H1 (cell line): ENCODE measurements around the gene GFY.

Experiments used
- BCL11A ChIP-seq, 2 experiments: IDR thresholded peaks; one replicate each; pipeline ENCODE4 v1.6.1; 2011; ENCODE audit warnings: low read depth in 2 of 2, low read length in 2 of 2, mild to moderate bottlenecking in 2 of 2
- POLR2A ChIP-seq, 2 experiments: IDR thresholded peaks; 1 replicate in 1 of 2; 2 replicates in 1 of 2; pipeline ENCODE4 v1.6.1; 2011; ENCODE audit warnings: low read depth in 2 of 2, low read length in 2 of 2, mild to moderate bottlenecking in 2 of 2; ENCODE audit errors: control extremely low read depth in 1 of 2
- POLR2AphosphoS5 ChIP-seq: IDR thresholded peaks from 2 replicates; pipeline ENCODE4 v1.6.1; 2011; ENCODE audit warnings: low read depth, low read length
- RFX5 ChIP-seq: IDR thresholded peaks from 2 replicates; pipeline ENCODE4 v1.6.1; 2011; ENCODE audit warnings: low read depth, low read length, improper control_type of control experiment, borderline replicate concordance
- RNF2 ChIP-seq: fragments of 200-900, 300-1000 bp; sonication (generic); IDR thresholded peaks from 2 replicates; pipeline ENCODE4 v1.7.1; 2016; ENCODE audit warnings: borderline replicate concordance, low read depth, mild to moderate bottlenecking, antibody characterized with exemption, low read length; ENCODE audit not compliant: poor library complexity, severe bottlenecking; ENCODE audit errors: missing control alignments
- SAP30 ChIP-seq: fragments of 300-600 bp; sonication (generic); IDR thresholded peaks from 2 replicates; pipeline ENCODE4 v1.7.1; 2012; ENCODE audit warnings: low read length, moderate library complexity, mild to moderate bottlenecking, inconsistent platforms; ENCODE audit not compliant: insufficient read depth, insufficient replicate concordance
- SP1 ChIP-seq: IDR thresholded peaks from 2 replicates; pipeline ENCODE4 v1.6.1; 2011; ENCODE audit warnings: low read depth, low read length
- TF ChIP-seq, protein P1 (sequence below), 3 experiments: IDR thresholded peaks; 1 replicate in 2 of 3; 2 replicates in 1 of 3; pipeline versions ENCODE4 v1.5.1 to v1.6.1; 2011; ENCODE audit warnings: low read length in 3 of 3, mild to moderate bottlenecking in 3 of 3, inconsistent platforms in 2 of 3, low read depth in 1 of 3, moderate library complexity in 1 of 3; ENCODE audit not compliant: insufficient read depth in 1 of 3; ENCODE audit errors: control extremely low read depth in 1 of 3

DNA sequence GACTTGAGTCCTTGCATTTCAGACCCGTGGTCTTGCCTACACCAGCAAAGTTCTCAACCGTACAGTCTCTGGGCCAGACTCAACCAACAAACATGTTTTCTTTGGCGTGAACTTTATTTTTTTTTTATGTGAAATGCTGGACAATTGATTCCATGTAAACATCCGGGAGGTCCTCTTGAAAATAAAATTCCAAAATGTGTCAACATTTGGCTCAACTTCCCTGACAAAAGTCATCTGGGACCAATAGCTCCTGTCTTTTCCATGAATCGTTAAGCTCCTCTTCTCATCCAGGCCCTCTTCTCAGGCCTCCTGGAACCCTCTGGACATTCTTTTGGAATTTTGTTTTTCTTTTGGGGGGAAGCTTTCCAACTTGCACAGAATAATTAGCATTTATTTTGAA is 30.6 kb downstream of the GFY start:
- TF ChIP-seq POLR2A (IDR thresholded peaks at IDR 0.05; ENCODE audit: control extremely low read depth in 1 of 2, low read depth in 2 of 2, low read length in 2 of 2) (0 out of 3 replicates have a peak, but pooled peaks of 1 of the 2 experiments have one; percentile 10), RFX5 (no peak), BCL11A (IDR thresholded peaks at IDR 0.05; ENCODE audit: low read depth in 2 of 2, low read length in 2 of 2) (no peak), SAP30 (no peak), RNF2 (no peak), SP1 (no peak), POLR2AphosphoS5 (no peak)
- TF ChIP-seq, protein P1, sequence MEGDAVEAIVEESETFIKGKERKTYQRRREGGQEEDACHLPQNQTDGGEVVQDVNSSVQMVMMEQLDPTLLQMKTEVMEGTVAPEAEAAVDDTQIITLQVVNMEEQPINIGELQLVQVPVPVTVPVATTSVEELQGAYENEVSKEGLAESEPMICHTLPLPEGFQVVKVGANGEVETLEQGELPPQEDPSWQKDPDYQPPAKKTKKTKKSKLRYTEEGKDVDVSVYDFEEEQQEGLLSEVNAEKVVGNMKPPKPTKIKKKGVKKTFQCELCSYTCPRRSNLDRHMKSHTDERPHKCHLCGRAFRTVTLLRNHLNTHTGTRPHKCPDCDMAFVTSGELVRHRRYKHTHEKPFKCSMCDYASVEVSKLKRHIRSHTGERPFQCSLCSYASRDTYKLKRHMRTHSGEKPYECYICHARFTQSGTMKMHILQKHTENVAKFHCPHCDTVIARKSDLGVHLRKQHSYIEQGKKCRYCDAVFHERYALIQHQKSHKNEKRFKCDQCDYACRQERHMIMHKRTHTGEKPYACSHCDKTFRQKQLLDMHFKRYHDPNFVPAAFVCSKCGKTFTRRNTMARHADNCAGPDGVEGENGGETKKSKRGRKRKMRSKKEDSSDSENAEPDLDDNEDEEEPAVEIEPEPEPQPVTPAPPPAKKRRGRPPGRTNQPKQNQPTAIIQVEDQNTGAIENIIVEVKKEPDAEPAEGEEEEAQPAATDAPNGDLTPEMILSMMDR (IDR thresholded peaks at IDR 0.05; ENCODE audit: control extremely low read depth in 1 of 3, insufficient read depth in 1 of 3, low read depth in 1 of 3, low read length in 3 of 3) = no peak
